Measurements from ENCODE around the gene NMRAL1. TPM values are rescaled to one million over a fixed set of nuclear protein-coding genes. Genes with fewer than 3 reads are reported as not detected.

The NMRAL1 gene
- total and polyA plus RNA-seq, 10 of the 15 experiments (the other 5 are each of a cell fraction or from before 2014, with no cell fraction given): 4.8 to 102 (median 62.5) TPM

DNA sequence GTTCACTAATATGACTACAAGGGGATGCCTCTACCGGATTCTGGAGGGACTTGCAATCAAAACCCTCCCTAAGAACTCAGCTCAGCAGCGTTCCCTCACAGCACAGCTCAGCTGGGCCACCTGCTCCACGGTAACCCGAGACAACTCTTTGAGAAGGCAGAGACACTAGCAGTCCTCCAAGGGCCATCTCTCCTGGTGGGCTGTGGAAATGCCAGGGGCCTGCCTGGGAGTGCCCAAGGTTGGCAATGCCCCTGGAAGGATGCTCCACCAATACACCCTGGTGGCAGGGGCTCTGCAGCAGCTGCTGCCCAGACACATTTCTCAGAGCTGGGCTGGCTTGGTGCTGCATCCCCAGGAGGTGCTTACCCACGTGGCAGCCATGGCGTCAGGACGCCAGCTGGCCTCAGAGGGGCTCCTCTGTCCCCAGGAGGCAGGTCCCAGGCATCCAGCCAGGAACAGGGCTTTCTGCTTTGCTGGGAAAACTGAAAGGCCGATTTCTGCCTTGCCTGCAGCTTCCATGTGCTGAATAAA lies 47.7 kb upstream of the NMRAL1 start:
- Histone ChIP-seq H3K79me2 (ENCODE audit: control insufficient read depth, insufficient read depth, low read length) (no peaks in the 10 kb centered on the region), H2AFZ (ENCODE audit: control insufficient read depth, low read depth, low read length) (no peak overlapping the region), H3K4me2 (ENCODE audit: control insufficient read depth, insufficient read depth) (no peak overlapping the region), H3K27ac (ENCODE audit: control insufficient read depth, insufficient read depth) (no peak overlapping the region), H3K4me3 (no peak overlapping the region), H3K36me3 (ENCODE audit: control insufficient read depth in 2 of 2, insufficient read depth in 2 of 2, low read length in 1 of 2) (no peaks in the 10 kb centered on the region; a peak in 2 of 4 replicates), H3K9me3 (replicated peaks; ENCODE audit: control insufficient read depth, insufficient read depth, low read length) (no peaks in the 10 kb centered on the region), H3K27me3 (replicated peaks in 1 of 2; ENCODE audit: control insufficient read depth in 2 of 2, insufficient read depth in 2 of 2, low read length in 1 of 2) (no peaks in the 10 kb centered on the region), H3K9ac (ENCODE audit: control insufficient read depth, insufficient read depth, low read length) (no peak overlapping the region), H4K20me1 (ENCODE audit: control insufficient read depth, insufficient read depth) (no peaks in the 10 kb centered on the region), H3K4me1 (ENCODE audit: control insufficient read depth, insufficient read depth, low read length) (peaks cover under 1% of the 10 kb centered on the region; the same call in 1 of the 2 replicates)
- FAIRE-seq (no peak), DNase-seq (ENCODE audit: low read depth, low spot score) (no peak), ATAC-seq (no peak)
- POLR2A ChIA-PET: no interaction called here
- TF ChIP-seq HDAC6 (IDR thresholded peaks at IDR 0.05; ENCODE audit: unreplicated experiment) (no peak), ATF2 (IDR thresholded peaks at IDR 0.05; ENCODE audit: low read length) (no peak), JUNB (IDR thresholded peaks at IDR 0.05) (no peak), HDAC2 (IDR thresholded peaks at IDR 0.05) (no peak), SREBF2 (IDR thresholded peaks at IDR 0.05; ENCODE audit: low read length) (no peak), IRF4 (IDR thresholded peaks at IDR 0.05; ENCODE audit: low read depth, low read length) (no peak), POLR2AphosphoS5 (IDR thresholded peaks at IDR 0.05; ENCODE audit: low read length) (no peak), NBN (IDR thresholded peaks at IDR 0.05) (no peak), CHD2 (IDR thresholded peaks at IDR 0.05; ENCODE audit: borderline replicate concordance, low read depth, low read length) (no peak), SP1 (IDR thresholded peaks at IDR 0.05; ENCODE audit: low read depth, low read length) (no peak), E2F4 (IDR thresholded peaks at IDR 0.05; ENCODE audit: low read depth, low read length) (no peak)
- TF ChIP-seq, protein P1, sequence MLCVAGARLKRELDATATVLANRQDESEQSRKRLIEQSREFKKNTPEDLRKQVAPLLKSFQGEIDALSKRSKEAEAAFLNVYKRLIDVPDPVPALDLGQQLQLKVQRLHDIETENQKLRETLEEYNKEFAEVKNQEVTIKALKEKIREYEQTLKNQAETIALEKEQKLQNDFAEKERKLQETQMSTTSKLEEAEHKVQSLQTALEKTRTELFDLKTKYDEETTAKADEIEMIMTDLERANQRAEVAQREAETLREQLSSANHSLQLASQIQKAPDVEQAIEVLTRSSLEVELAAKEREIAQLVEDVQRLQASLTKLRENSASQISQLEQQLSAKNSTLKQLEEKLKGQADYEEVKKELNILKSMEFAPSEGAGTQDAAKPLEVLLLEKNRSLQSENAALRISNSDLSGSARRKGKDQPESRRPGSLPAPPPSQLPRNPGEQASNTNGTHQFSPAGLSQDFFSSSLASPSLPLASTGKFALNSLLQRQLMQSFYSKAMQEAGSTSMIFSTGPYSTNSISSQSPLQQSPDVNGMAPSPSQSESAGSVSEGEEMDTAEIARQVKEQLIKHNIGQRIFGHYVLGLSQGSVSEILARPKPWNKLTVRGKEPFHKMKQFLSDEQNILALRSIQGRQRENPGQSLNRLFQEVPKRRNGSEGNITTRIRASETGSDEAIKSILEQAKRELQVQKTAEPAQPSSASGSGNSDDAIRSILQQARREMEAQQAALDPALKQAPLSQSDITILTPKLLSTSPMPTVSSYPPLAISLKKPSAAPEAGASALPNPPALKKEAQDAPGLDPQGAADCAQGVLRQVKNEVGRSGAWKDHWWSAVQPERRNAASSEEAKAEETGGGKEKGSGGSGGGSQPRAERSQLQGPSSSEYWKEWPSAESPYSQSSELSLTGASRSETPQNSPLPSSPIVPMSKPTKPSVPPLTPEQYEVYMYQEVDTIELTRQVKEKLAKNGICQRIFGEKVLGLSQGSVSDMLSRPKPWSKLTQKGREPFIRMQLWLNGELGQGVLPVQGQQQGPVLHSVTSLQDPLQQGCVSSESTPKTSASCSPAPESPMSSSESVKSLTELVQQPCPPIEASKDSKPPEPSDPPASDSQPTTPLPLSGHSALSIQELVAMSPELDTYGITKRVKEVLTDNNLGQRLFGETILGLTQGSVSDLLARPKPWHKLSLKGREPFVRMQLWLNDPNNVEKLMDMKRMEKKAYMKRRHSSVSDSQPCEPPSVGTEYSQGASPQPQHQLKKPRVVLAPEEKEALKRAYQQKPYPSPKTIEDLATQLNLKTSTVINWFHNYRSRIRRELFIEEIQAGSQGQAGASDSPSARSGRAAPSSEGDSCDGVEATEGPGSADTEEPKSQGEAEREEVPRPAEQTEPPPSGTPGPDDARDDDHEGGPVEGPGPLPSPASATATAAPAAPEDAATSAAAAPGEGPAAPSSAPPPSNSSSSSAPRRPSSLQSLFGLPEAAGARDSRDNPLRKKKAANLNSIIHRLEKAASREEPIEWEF (IDR thresholded peaks at IDR 0.05; ENCODE audit: insufficient replicate concordance, low read depth, low read length): no peak
- in situ Hi-C loops (cut with MboI) (no loop called here), intact Hi-C loops (cut with micrococcal nuclease; ENCODE audit: unreplicated experiment) (no loop called here)
- RAD21 ChIA-PET (ENCODE audit: unreplicated experiment): no interaction called here
- SMC1A ChIA-PET (ENCODE audit: uncharacterized antibody, unreplicated experiment): no interaction called here
- no TSS peak for BruUV-seq (replicated peaks)
- CTCF ChIA-PET: interaction anchor here (1.0 to 1.6 kb wide), 2 partner anchors 26 to 36 kb away, joined by 3 to 6 read pairs; no protein-coding TSS in a partner anchor
- WGBS (ENCODE audit: insufficient coverage, insufficient replicate concordance, low lambda C conversion rate, missing lambda C conversion rate): 24% methylated on average over 8 of the region's 8 CpGs

Data from GM12878 (cell line).